GM12878 (cell line): ENCODE results near the gene C16orf92. TPM values are rescaled to one million over a fixed set of nuclear protein-coding genes. Genes with fewer than 3 reads are reported as not detected.
A peak's percentile ranks its signal among the peaks of the same experiment; 100 is the strongest.

ENCODE experiments used
- ATAC-seq: fragments of 200-7000 bp; cut with Tn5 transposase; 3 replicates; pipeline ENCODE4 v1.9.1; 2020; ENCODE audit warnings: mild to moderate bottlenecking, moderate library complexity
- BruUV-seq: library from RNA; stranded (reverse); fragments of 400-500 nt; replicated peaks from 2 replicates; lab custom pipeline; 2021; lab: Mats Ljungman, UMichigan
- CTCF ChIA-PET: fragments of 300-600 bp; sonication (Branson Sonifier 250); formaldehyde crosslinking; extraction: SDS; loops from one replicate; lab custom pipeline; 2021; ENCODE audit warnings: inconsistent platforms; lab: Yijun Ruan, JAX
- POLR2A ChIA-PET: fragments of 350-600 bp; formaldehyde crosslinking; extraction: SDS; loops from one replicate; lab custom pipeline; 2021; ENCODE audit warnings: inconsistent platforms; lab: Charles Lee
- RAD21 ChIA-PET: fragments of 300-600 bp; sonication (Branson Sonifier 250); formaldehyde crosslinking; loops from one replicate; lab custom pipeline; 2023; ENCODE audit warnings: antibody characterized with exemption; ENCODE audit not compliant: unreplicated experiment; lab: Charles Lee
- SMC1A ChIA-PET: fragments of 300-600 bp; sonication (Branson Sonifier 250); formaldehyde crosslinking; loops from one replicate; lab custom pipeline; 2023; ENCODE audit not compliant: unreplicated experiment, uncharacterized antibody; lab: Charles Lee
- DNase-seq: peaks from one replicate; pipeline ENCODE4 v3.0.0-alpha.2; 2011; ENCODE audit warnings: low read depth, low spot score
- FAIRE-seq: peaks from 3 replicates; lab custom pipeline; 2011; peaks lifted over from hg19 to GRCh38; lab: Jason Lieb, UNC
- H2AFZ ChIP-seq: 2 replicates; pipeline ENCODE4 v1.6.0; 2011; ENCODE audit warnings: low read depth, low read length, control low read depth; ENCODE audit not compliant: control insufficient read depth
- H3K27ac ChIP-seq: 2 replicates; pipeline ENCODE4 v1.5.1; 2011; ENCODE audit warnings: control low read depth; ENCODE audit not compliant: control insufficient read depth, insufficient read depth
- H3K27me3 ChIP-seq, 2 experiments: replicated peaks in 1 of 2; 2 replicates each; pipeline versions ENCODE4 v1.6.0 to v1.6.1; 2011; ENCODE audit warnings: low read length in 1 of 2; ENCODE audit not compliant: control insufficient read depth in 2 of 2, insufficient read depth in 2 of 2
- H3K36me3 ChIP-seq, 2 experiments: 2 replicates each; pipeline ENCODE4 v1.5.1; 2011; ENCODE audit warnings: low read length in 1 of 2; ENCODE audit not compliant: control insufficient read depth in 2 of 2, insufficient read depth in 2 of 2
- H3K4me1 ChIP-seq: 2 replicates; pipeline ENCODE4 v1.6.1; 2011; ENCODE audit warnings: mild to moderate bottlenecking, low read length, moderate library complexity, mixed read lengths; ENCODE audit not compliant: control insufficient read depth, insufficient read depth
- H3K4me2 ChIP-seq: 2 replicates; pipeline ENCODE4 v1.6.0; 2011; ENCODE audit warnings: control low read depth; ENCODE audit not compliant: control insufficient read depth, insufficient read depth
- H3K4me3 ChIP-seq: fragments of 200-600 bp; sonication (generic); 2 replicates; pipeline ENCODE4 v1.5.1; 2016
- H3K79me2 ChIP-seq: 2 replicates; pipeline ENCODE4 v1.6.0; 2011; ENCODE audit warnings: low read length; ENCODE audit not compliant: control insufficient read depth, insufficient read depth
- H3K9ac ChIP-seq: 2 replicates; pipeline ENCODE4 v1.8.0; 2011; ENCODE audit warnings: low read length, control low read depth, mixed read lengths; ENCODE audit not compliant: control insufficient read depth, insufficient read depth
- H3K9me3 ChIP-seq: replicated peaks from 3 replicates; pipeline ENCODE4 v1.5.1; 2011; ENCODE audit warnings: mild to moderate bottlenecking, low read length; ENCODE audit not compliant: control insufficient read depth, insufficient read depth
- H4K20me1 ChIP-seq: 2 replicates; pipeline ENCODE4 v1.6.0; 2011; ENCODE audit not compliant: control insufficient read depth, insufficient read depth
- CHD2 ChIP-seq: IDR thresholded peaks from 2 replicates; pipeline ENCODE4 v1.6.1; 2011; ENCODE audit warnings: low read depth, low read length, improper control_type of control experiment, borderline replicate concordance
- HDAC6 ChIP-seq: fragments of 200-600 bp; sonication (generic); IDR thresholded peaks from one replicate; pipeline ENCODE4 v1.8.0; 2017; ENCODE audit warnings: antibody characterized with exemption; ENCODE audit not compliant: unreplicated experiment
- IKZF2 ChIP-seq, 2 experiments: fragments of 450-650 bp; IDR thresholded peaks; 2 replicates each; pipeline ENCODE4 v1.6.1; 2017; ENCODE audit warnings: mild to moderate bottlenecking in 2 of 2, moderate library complexity in 2 of 2
- JUNB ChIP-seq: IDR thresholded peaks from 2 replicates; pipeline ENCODE4 v1.6.1; 2016; ENCODE audit warnings: antibody characterized with exemption, mild to moderate bottlenecking
- NFYA ChIP-seq: IDR thresholded peaks from 2 replicates; pipeline ENCODE4 v1.6.1; 2011; ENCODE audit warnings: low read depth, mild to moderate bottlenecking, low read length, improper control_type of control experiment, borderline replicate concordance
- RAD21 ChIP-seq: IDR thresholded peaks from 2 replicates; pipeline ENCODE4 v1.6.1; 2011; ENCODE audit warnings: mild to moderate bottlenecking, low read depth, low read length, moderate library complexity; ENCODE audit not compliant: insufficient read depth
- SMC3 ChIP-seq: IDR thresholded peaks from 2 replicates; pipeline ENCODE4 v1.6.1; 2011; ENCODE audit warnings: low read length, improper control_type of control experiment, borderline replicate concordance
- SREBF2 ChIP-seq: IDR thresholded peaks from 2 replicates; pipeline ENCODE4 v1.6.1; 2012; ENCODE audit warnings: mild to moderate bottlenecking, low read length
- TCF12 ChIP-seq: IDR thresholded peaks from 2 replicates; pipeline ENCODE4 v1.6.1; 2011; ENCODE audit warnings: low read depth, mild to moderate bottlenecking, low read length
- YY1 ChIP-seq: IDR thresholded peaks from 2 replicates; pipeline ENCODE4 v1.6.1; 2011; ENCODE audit warnings: low read depth, mild to moderate bottlenecking, low read length
- ZNF207 ChIP-seq: fragments of 450-650 bp; IDR thresholded peaks from 2 replicates; pipeline ENCODE4 v1.6.1; 2014; ENCODE audit warnings: antibody characterized with exemption, mild to moderate bottlenecking, borderline replicate concordance
- WGBS: methylation state at CpG from one replicate; pipeline ENCODE4 v1.1.6; 2016; ENCODE audit warnings: low lambda C conversion rate; ENCODE audit not compliant: insufficient replicate concordance, insufficient coverage; ENCODE audit errors: missing lambda C conversion rate; 5-methylcytosine and 5-hydroxymethylcytosine counted together
- in situ Hi-C: fragments of 300-500 bp; cut with MboI; formaldehyde crosslinking; loops from 9 replicates; pipeline ENCODE4 v1.14.3; 2018; ENCODE audit warnings: mixed read lengths
- intact Hi-C: fragments of 100-400 bp; cut with micrococcal nuclease; formaldehyde crosslinking; loops from one replicate; pipeline ENCODE4 v1.14.2; 2022; ENCODE audit not compliant: unreplicated experiment
- polyA plus RNA-seq, 11 experiments: library from polyadenylated mRNA; depleted of rRNA in 4 of 11; unstranded in 6 of 11; stranded (reverse) in 5 of 11; fragments of >200 nt; fragmentation: Nextera tagmentation in 4 of 11; fragmentation: Illumina TruSeq in 1 of 11; extraction: Ambion mirVana in 4 of 11; extraction: Trizol in 1 of 11; gene quantifications; 1 replicate in 1 of 11; 2 replicates in 10 of 11; pipeline versions ENCODE4 v1.2.1 to v1.2.3, GENCODE V29; 2011 to 2016; ENCODE audit warnings: inconsistent platforms in 2 of 11, missing spikeins in 2 of 11, low read depth in 1 of 11
- total RNA-seq, 4 experiments: library from RNA; depleted of rRNA in 3 of 4; stranded (reverse); fragments of >200 nt in 3 of 4; fragmentation: Illumina TruSeq in 1 of 4; extraction: Trizol in 1 of 4; gene quantifications; 2 replicates each; pipeline versions ENCODE4 v1.2.1 to v1.2.3, GENCODE V29; 2013 to 2021
- TF ChIP-seq, protein P1 (sequence below): fragments of 450-650 bp; IDR thresholded peaks from 2 replicates; pipeline ENCODE4 v1.6.1; 2017; ENCODE audit warnings: borderline replicate concordance
- TF ChIP-seq, protein P2 (sequence below), 3 experiments: IDR thresholded peaks in 2 of 3; conservative IDR thresholded peaks in 1 of 3; 2 replicates each; pipeline ENCODE4 v1.5.1; 2011; ENCODE audit warnings: low read depth in 3 of 3, low read length in 3 of 3, mild to moderate bottlenecking in 3 of 3, control low read depth in 2 of 3, moderate library complexity in 2 of 3, inconsistent platforms in 1 of 3, mixed read lengths in 1 of 3; ENCODE audit not compliant: control insufficient read depth in 2 of 3, insufficient read depth in 1 of 3; ENCODE audit errors: extremely low read depth in 1 of 3
- TF ChIP-seq, protein P3 (sequence below): fragments of 450-650 bp; IDR thresholded peaks from 2 replicates; pipeline ENCODE4 v1.6.1; 2016; ENCODE audit warnings: mild to moderate bottlenecking
- TF ChIP-seq, protein P4 (sequence below): fragments of 450-650 bp; conservative IDR thresholded peaks from 2 replicates; pipeline ENCODE4 v1.6.1; 2017; ENCODE audit warnings: mild to moderate bottlenecking, moderate library complexity

The C16orf92 gene
- total and polyA plus RNA-seq, 10 of the 15 experiments (the other 5 are each of a cell fraction or from before 2014, with no cell fraction given), result not detected

DNA sequence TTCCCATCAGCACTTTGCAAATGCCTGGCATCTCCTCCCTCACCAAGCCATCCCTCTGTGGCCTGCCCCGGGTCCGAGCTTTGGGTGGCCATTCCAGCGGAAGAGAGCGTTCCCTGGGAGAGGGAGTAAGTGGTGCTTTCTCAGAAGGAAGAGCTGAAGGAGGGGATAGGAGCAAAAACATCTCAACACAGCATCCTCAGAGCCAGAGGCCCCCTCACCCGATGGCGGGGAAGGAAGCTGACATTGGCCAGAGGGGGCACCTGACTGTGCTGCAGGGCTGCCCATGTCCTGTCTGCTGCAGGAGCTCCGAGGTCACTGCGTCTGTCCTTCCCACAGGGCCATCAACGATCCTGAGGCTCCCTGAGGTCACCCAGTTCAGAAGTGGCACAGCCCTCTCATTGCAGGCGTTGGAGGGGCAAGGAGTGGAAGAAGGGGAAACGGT, 8.5 kb downstream of the C16orf92 start (continued):
- TF ChIP-seq HDAC6 (no peak), IKZF2 (IDR thresholded peaks at IDR 0.05) (no peak), SREBF2 (no peak), SMC3 (no peak), CHD2 (no peak), TCF12 (no peak)
- TF ChIP-seq, protein P1, sequence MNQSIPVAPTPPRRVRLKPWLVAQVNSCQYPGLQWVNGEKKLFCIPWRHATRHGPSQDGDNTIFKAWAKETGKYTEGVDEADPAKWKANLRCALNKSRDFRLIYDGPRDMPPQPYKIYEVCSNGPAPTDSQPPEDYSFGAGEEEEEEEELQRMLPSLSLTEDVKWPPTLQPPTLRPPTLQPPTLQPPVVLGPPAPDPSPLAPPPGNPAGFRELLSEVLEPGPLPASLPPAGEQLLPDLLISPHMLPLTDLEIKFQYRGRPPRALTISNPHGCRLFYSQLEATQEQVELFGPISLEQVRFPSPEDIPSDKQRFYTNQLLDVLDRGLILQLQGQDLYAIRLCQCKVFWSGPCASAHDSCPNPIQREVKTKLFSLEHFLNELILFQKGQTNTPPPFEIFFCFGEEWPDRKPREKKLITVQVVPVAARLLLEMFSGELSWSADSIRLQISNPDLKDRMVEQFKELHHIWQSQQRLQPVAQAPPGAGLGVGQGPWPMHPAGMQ, result no peak

DNA sequence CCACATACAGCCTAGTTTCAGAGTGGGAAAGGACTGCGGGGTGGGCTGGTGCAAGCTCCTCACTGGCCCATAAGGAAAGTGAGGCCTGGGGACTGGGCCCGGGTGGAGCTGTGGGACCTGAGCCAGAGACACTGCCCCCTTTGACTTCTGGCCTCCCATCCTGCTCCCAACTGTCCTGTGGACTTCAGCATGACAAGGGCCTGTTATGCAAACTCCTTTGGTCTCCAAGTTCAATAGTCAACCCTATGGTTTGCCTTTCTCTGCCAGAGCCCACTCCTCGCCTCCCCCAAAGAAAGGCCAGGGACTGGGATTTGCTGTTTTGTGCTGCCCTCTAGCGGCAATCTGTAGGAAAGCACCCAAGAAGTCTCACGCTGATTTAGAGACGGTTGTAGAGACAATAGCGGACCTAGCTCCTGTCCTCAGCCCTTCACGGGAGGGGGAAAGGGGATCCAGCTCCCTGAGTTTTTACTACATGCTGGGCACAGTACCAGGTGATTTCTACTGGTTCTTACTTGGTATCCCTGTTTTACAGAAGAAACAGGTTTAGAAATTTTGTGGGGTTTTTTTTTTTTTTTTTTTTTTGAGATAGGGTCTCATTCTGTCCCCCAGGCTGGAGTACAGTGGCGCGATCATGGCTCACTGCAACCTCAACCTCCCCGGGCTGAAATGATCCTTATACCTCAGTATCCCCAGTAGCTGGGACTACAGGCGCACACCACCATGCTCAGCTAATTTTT, 9.3 kb downstream of the C16orf92 start:
- ChIA-PET POLR2A (interaction anchor here (0.7 kb wide), 1 partner anchor 143 kb away, joined by 4 read pairs; no protein-coding TSS in a partner anchor), SMC1A (interaction anchor here (0.6 to 1.4 kb wide), 12 partner anchors 9 to 1017 kb away, joined by 3 to 4 read pairs (median 3); partner anchors contain the start of genes C16orf92 and TBX6), CTCF (interaction anchor here (0.5 to 2.3 kb wide), 38 partner anchors 8 to 598 kb away, joined by 3 to 21 read pairs (median 4); partner anchors contain the start of genes ALDOA, C16orf92, HIRIP3 and INO80E), RAD21 (interaction anchor here (0.5 to 2.7 kb wide), 17 partner anchors 12 to 375 kb away, joined by 3 to 12 read pairs (median 4); partner anchors contain the start of genes ALDOA, ASPHD1, QPRT and TMEM219)
- Histone ChIP-seq H3K9ac (no peak overlapping the region), H3K9me3 (no peaks in the 10 kb centered on the region), H3K27ac (no peak overlapping the region), H3K4me2 (no peak overlapping the region), H3K36me3 (no peaks in the 10 kb centered on the region), H3K4me1 (peaks cover 13% of the 10 kb centered on the region), H2AFZ (no peak overlapping the region), H3K79me2 (no peaks in the 10 kb centered on the region), H4K20me1 (no peaks in the 10 kb centered on the region), H3K27me3 (peaks cover 6 to 12% of the 10 kb centered on the region in 2 experiments; a peak in 3 of 4 replicates), H3K4me3 (no peak overlapping the region)
- intact Hi-C loops, result no loop called here
- DNase-seq (no peak), FAIRE-seq (peak; percentile 69), ATAC-seq (peak; percentile 77)
- BruUV-seq, result no TSS peak
- 14% methylated on average over 12 of the region's 12 CpGs for WGBS
- in situ Hi-C loops, result no loop called here
- TF ChIP-seq, protein P2, sequence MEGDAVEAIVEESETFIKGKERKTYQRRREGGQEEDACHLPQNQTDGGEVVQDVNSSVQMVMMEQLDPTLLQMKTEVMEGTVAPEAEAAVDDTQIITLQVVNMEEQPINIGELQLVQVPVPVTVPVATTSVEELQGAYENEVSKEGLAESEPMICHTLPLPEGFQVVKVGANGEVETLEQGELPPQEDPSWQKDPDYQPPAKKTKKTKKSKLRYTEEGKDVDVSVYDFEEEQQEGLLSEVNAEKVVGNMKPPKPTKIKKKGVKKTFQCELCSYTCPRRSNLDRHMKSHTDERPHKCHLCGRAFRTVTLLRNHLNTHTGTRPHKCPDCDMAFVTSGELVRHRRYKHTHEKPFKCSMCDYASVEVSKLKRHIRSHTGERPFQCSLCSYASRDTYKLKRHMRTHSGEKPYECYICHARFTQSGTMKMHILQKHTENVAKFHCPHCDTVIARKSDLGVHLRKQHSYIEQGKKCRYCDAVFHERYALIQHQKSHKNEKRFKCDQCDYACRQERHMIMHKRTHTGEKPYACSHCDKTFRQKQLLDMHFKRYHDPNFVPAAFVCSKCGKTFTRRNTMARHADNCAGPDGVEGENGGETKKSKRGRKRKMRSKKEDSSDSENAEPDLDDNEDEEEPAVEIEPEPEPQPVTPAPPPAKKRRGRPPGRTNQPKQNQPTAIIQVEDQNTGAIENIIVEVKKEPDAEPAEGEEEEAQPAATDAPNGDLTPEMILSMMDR (IDR thresholded peaks at IDR 0.05 in 2 of 3, conservative IDR thresholded peaks at IDR 0.05 in 1 of 3; ENCODE audit: control insufficient read depth in 2 of 3, extremely low read depth in 1 of 3, insufficient read depth in 1 of 3, low read depth in 3 of 3, low read length in 3 of 3), result peak; percentile 79 to 85 (median 84)
- no peak for TF ChIP-seq NFYA
- peak; percentile 42; the same call in 1 of the 2 replicates for TF ChIP-seq YY1
- TF ChIP-seq ZNF207, result no peak
- TF ChIP-seq, protein P3, sequence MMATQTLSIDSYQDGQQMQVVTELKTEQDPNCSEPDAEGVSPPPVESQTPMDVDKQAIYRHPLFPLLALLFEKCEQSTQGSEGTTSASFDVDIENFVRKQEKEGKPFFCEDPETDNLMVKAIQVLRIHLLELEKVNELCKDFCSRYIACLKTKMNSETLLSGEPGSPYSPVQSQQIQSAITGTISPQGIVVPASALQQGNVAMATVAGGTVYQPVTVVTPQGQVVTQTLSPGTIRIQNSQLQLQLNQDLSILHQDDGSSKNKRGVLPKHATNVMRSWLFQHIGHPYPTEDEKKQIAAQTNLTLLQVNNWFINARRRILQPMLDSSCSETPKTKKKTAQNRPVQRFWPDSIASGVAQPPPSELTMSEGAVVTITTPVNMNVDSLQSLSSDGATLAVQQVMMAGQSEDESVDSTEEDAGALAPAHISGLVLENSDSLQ, result no peak
- peak; percentile 59 for TF ChIP-seq SMC3
- no peak for TF ChIP-seq JUNB
- TF ChIP-seq RAD21, result peak; percentile 88
- TF ChIP-seq, protein P4, sequence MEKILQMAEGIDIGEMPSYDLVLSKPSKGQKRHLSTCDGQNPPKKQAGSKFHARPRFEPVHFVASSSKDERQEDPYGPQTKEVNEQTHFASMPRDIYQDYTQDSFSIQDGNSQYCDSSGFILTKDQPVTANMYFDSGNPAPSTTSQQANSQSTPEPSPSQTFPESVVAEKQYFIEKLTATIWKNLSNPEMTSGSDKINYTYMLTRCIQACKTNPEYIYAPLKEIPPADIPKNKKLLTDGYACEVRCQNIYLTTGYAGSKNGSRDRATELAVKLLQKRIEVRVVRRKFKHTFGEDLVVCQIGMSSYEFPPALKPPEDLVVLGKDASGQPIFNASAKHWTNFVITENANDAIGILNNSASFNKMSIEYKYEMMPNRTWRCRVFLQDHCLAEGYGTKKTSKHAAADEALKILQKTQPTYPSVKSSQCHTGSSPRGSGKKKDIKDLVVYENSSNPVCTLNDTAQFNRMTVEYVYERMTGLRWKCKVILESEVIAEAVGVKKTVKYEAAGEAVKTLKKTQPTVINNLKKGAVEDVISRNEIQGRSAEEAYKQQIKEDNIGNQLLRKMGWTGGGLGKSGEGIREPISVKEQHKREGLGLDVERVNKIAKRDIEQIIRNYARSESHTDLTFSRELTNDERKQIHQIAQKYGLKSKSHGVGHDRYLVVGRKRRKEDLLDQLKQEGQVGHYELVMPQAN, result no peak
